Activated naive CD8-positive, alpha-beta T cell (primary cell): ENCODE measurements around the gene DUS3L.
A peak's percentile ranks its signal among the peaks of the same experiment; 100 is the strongest.

ENCODE experiments used
- H3K27ac Mint-ChIP-seq: one replicate; pipeline ENCODE4 v1.8.0; 2021; ENCODE audit warnings: mixed read lengths
- H3K27me3 Mint-ChIP-seq: one replicate; pipeline ENCODE4 v1.8.0; 2021; ENCODE audit warnings: mixed read lengths
- H3K36me3 Mint-ChIP-seq: one replicate; pipeline ENCODE4 v1.8.0; 2021; ENCODE audit warnings: mixed read lengths
- H3K4me1 Mint-ChIP-seq: one replicate; pipeline ENCODE4 v1.8.0; 2021; ENCODE audit warnings: low read depth, mixed read lengths
- H3K4me3 Mint-ChIP-seq: one replicate; pipeline ENCODE4 v1.8.0; 2021; ENCODE audit warnings: mild to moderate bottlenecking, mixed read lengths
- H3K9me3 Mint-ChIP-seq: one replicate; pipeline ENCODE4 v1.8.0; 2021; ENCODE audit warnings: low read depth, mixed read lengths

The DUS3L gene

GRCh38 chr19:5808120-5808816, 17.3 kb upstream of the DUS3L start:
- Mint-ChIP-seq H3K27me3 (no peaks in the 10 kb centered on the region), H3K9me3 (no peaks in the 10 kb centered on the region), H3K36me3 (no peaks in the 10 kb centered on the region), H3K4me1 (peaks cover 10% of the 10 kb centered on the region), H3K27ac (no peak overlapping the region), H3K4me3 (no peak overlapping the region)

GRCh38 chr19:5806905-5807304, 15.9 kb upstream of the DUS3L start:
- Mint-ChIP-seq H3K27ac (no peak overlapping the region), H3K4me1 (peaks cover 18% of the 10 kb centered on the region), H3K36me3 (no peaks in the 10 kb centered on the region), H3K27me3 (peaks cover under 1% of the 10 kb centered on the region), H3K4me3 (peak overlapping the region; percentile 21), H3K9me3 (no peaks in the 10 kb centered on the region)

- peaks cover 20% of the 10 kb centered on the region for H3K4me1 Mint-ChIP-seq
- no peaks in the 10 kb centered on the region for H3K36me3 Mint-ChIP-seq
- no peaks in the 10 kb centered on the region for H3K9me3 Mint-ChIP-seq
- no peak overlapping the region for H3K27ac Mint-ChIP-seq
- H3K27me3 Mint-ChIP-seq = peaks cover 2% of the 10 kb centered on the region
- H3K4me3 Mint-ChIP-seq = peak overlapping the region; percentile 42
These were observed 15.1 kb upstream of the DUS3L start for GRCh38 chr19:5806133-5806489.

- Mint-ChIP-seq H3K4me1 (peaks cover 20% of the 10 kb centered on the region), H3K36me3 (no peaks in the 10 kb centered on the region), H3K27me3 (peaks cover 3% of the 10 kb centered on the region), H3K9me3 (no peaks in the 10 kb centered on the region), H3K4me3 (peak overlapping the region; percentile 42), H3K27ac (peak overlapping the region; percentile 16)
These were observed 14.6 kb upstream of the DUS3L start for GRCh38 chr19:5805462-5806132.

GRCh38 chr19:5804516-5805461, 13.8 kb upstream of the DUS3L start, which contains the start of gene NRTN:
Gene NRTN (plus strand): TSS chr19:5805067. CDS start chr19:5824166, 19,099 bp downstream.
- Mint-ChIP-seq H3K36me3 (no peaks in the 10 kb centered on the region), H3K4me1 (peaks cover 20% of the 10 kb centered on the region), H3K9me3 (no peaks in the 10 kb centered on the region), H3K27me3 (peaks cover 3% of the 10 kb centered on the region), H3K4me3 (peak within 1 kb of the TSS; percentile 79), H3K27ac (peak within 1 kb of the TSS; percentile 16)

GRCh38 chr19:5803752-5804515, 13.0 kb upstream of the DUS3L start:
- peaks cover 3% of the 10 kb centered on the region for H3K27me3 Mint-ChIP-seq
- peak overlapping the region; percentile 79 for H3K4me3 Mint-ChIP-seq
- peak overlapping the region; percentile 34 for H3K27ac Mint-ChIP-seq
- H3K4me1 Mint-ChIP-seq = peaks cover 20% of the 10 kb centered on the region
- no peaks in the 10 kb centered on the region for H3K36me3 Mint-ChIP-seq
- H3K9me3 Mint-ChIP-seq = no peaks in the 10 kb centered on the region

GRCh38 chr19:5803441-5803751, 12.4 kb upstream of the DUS3L start:
- Mint-ChIP-seq H3K9me3 (no peaks in the 10 kb centered on the region), H3K36me3 (no peaks in the 10 kb centered on the region), H3K27ac (peak overlapping the region; percentile 34), H3K4me1 (peaks cover 20% of the 10 kb centered on the region), H3K27me3 (peaks cover 3% of the 10 kb centered on the region), H3K4me3 (peak overlapping the region; percentile 63)

GRCh38 chr19:5801796-5802619, 11.0 kb upstream of the DUS3L start:
- peak overlapping the region; percentile 42 for H3K4me3 Mint-ChIP-seq
- H3K4me1 Mint-ChIP-seq = peaks cover 20% of the 10 kb centered on the region
- H3K27me3 Mint-ChIP-seq = peaks cover 3% of the 10 kb centered on the region

GRCh38 chr19:5800361-5801270, 9.7 kb upstream of the DUS3L start:
- Mint-ChIP-seq H3K27me3 (peaks cover 3% of the 10 kb centered on the region), H3K27ac (no peak overlapping the region)

More at GRCh38 chr19:5801796-5802619, 11.0 kb upstream of the DUS3L start:
- Mint-ChIP-seq H3K27ac (no peak overlapping the region), H3K36me3 (no peaks in the 10 kb centered on the region), H3K9me3 (no peaks in the 10 kb centered on the region)

GRCh38 chr19:5799247-5800241, 8.6 kb upstream of the DUS3L start:
- peaks cover 3% of the 10 kb centered on the region for H3K27me3 Mint-ChIP-seq
- no peaks in the 10 kb centered on the region for H3K36me3 Mint-ChIP-seq
- H3K9me3 Mint-ChIP-seq = no peaks in the 10 kb centered on the region
- no peak overlapping the region for H3K27ac Mint-ChIP-seq
- H3K4me3 Mint-ChIP-seq = no peak overlapping the region
- peaks cover 20% of the 10 kb centered on the region for H3K4me1 Mint-ChIP-seq

More at GRCh38 chr19:5800361-5801270, 9.7 kb upstream of the DUS3L start:
- Mint-ChIP-seq H3K9me3 (no peaks in the 10 kb centered on the region), H3K4me1 (peaks cover 20% of the 10 kb centered on the region), H3K36me3 (no peaks in the 10 kb centered on the region), H3K4me3 (no peak overlapping the region)

- Mint-ChIP-seq H3K27me3 (peaks cover 3% of the 10 kb centered on the region), H3K36me3 (no peaks in the 10 kb centered on the region), H3K27ac (no peak overlapping the region), H3K9me3 (no peaks in the 10 kb centered on the region), H3K4me3 (no peak overlapping the region), H3K4me1 (peaks cover 10% of the 10 kb centered on the region)
These were observed 7.3 kb upstream of the DUS3L start for GRCh38 chr19:5798244-5798643.

GRCh38 chr19:5795382-5795919, 4.5 kb upstream of the DUS3L start:
- Mint-ChIP-seq H3K27ac (no peak overlapping the region), H3K4me3 (no peak overlapping the region), H3K36me3 (peaks cover under 1% of the 10 kb centered on the region), H3K27me3 (no peaks in the 10 kb centered on the region), H3K4me1 (peaks cover 6% of the 10 kb centered on the region), H3K9me3 (no peaks in the 10 kb centered on the region)
